SU-DHL-6 (cell line): ENCODE measurements around the gene NLGN3.

Experiments
- H2AFZ ChIP-seq: fragments of 200-600 bp; sonication (generic); 2 replicates; pipeline ENCODE4 v1.6.1; 2014; ENCODE audit warnings: low read depth, mild to moderate bottlenecking, moderate library complexity, mixed read lengths, antibody characterized with exemption, low read length; ENCODE audit not compliant: severe bottlenecking
- H3F3A ChIP-seq: fragments of 200-600 bp; shearing (Covaris generic); 2 replicates; pipeline ENCODE4 v1.6.0; 2016; ENCODE audit warnings: antibody characterized with exemption, mild to moderate bottlenecking; ENCODE audit not compliant: insufficient read depth
- H3K27ac ChIP-seq: fragments of 200-600 bp; sonication (generic); 2 replicates; pipeline ENCODE4 v1.5.1; 2016; ENCODE audit warnings: low read depth, mild to moderate bottlenecking, low read length, moderate library complexity, mixed read lengths
- H3K27me3 ChIP-seq: fragments of 200-600 bp; sonication (generic), shearing (Covaris generic); 2 replicates; pipeline ENCODE4 v1.6.0; 2014; ENCODE audit warnings: mild to moderate bottlenecking, low read length
- H3K36me3 ChIP-seq: fragments of 200-600 bp; sonication (generic); 2 replicates; pipeline ENCODE4 v1.6.1; 2014; ENCODE audit warnings: mild to moderate bottlenecking, low read length, mixed read lengths
- H3K4me2 ChIP-seq: fragments of 300-600, 200-600 bp; shearing (Covaris generic), sonication (generic); 2 replicates; pipeline ENCODE4 v1.6.0; 2014; ENCODE audit warnings: low read length, low read depth, mild to moderate bottlenecking; ENCODE audit not compliant: poor library complexity, severe bottlenecking
- H3K4me3 ChIP-seq: fragments of 200-600 bp; sonication (generic); 2 replicates; pipeline ENCODE4 v1.5.1; 2014; ENCODE audit warnings: antibody characterized with exemption, low read length, mild to moderate bottlenecking, mixed read lengths; ENCODE audit not compliant: insufficient read depth, poor library complexity, severe bottlenecking
- H3K79me2 ChIP-seq: fragments of 200-600 bp; sonication (generic); 2 replicates; pipeline ENCODE4 v1.6.1; 2014; ENCODE audit warnings: mild to moderate bottlenecking, low read length, moderate library complexity; ENCODE audit not compliant: insufficient read depth
- H3K9ac ChIP-seq: fragments of 200-600 bp; sonication (generic); 2 replicates; pipeline ENCODE4 v1.7.0; 2014; ENCODE audit warnings: mild to moderate bottlenecking, low read length
- H3K9me2 ChIP-seq: fragments of 200-600 bp; sonication (generic); replicated peaks from 2 replicates; pipeline ENCODE4 v1.6.1; 2014; ENCODE audit warnings: low read length; ENCODE audit not compliant: insufficient read depth
- H3K9me3 ChIP-seq: fragments of 200-600 bp; sonication (generic); 2 replicates; pipeline ENCODE4 v1.6.1; 2014; ENCODE audit warnings: low read length, mixed read lengths; ENCODE audit not compliant: insufficient read depth
- H4K20me1 ChIP-seq: fragments of 200-600 bp; sonication (generic); 2 replicates; pipeline ENCODE4 v1.6.1; 2014; ENCODE audit warnings: low read depth, mild to moderate bottlenecking, antibody characterized with exemption, low read length, moderate library complexity, mixed read lengths
- CTCF ChIP-seq: fragments of 200-600 bp; sonication (generic); IDR thresholded peaks from one replicate; pipeline ENCODE4 v1.5.1; 2017; ENCODE audit warnings: antibody characterized with exemption, mild to moderate bottlenecking, low read length, moderate library complexity; ENCODE audit not compliant: insufficient read depth, poor library complexity, severe bottlenecking
- EZH2phosphoT487 ChIP-seq: fragments of 200-600 bp; sonication (generic), shearing (Covaris generic); conservative IDR thresholded peaks from 2 replicates; pipeline ENCODE4 v1.6.1; 2018; ENCODE audit warnings: mild to moderate bottlenecking, antibody characterized with exemption, low read length, moderate library complexity, mixed read lengths

NLGN3 gene

GRCh38 chrX:71144651-71145050 is at the start of gene NLGN3:
NLGN3 (plus strand) TSS chrX:71144841; CDS start chrX:71147750, 2,909 bp downstream.
- Histone ChIP-seq H3F3A (no peaks in the 10 kb centered on the region), H3K36me3 (no peaks in the 10 kb centered on the region), H3K4me2 (no peak within 1 kb of the TSS), H3K79me2 (no peaks in the 10 kb centered on the region), H3K9me3 (no peaks in the 10 kb centered on the region), H3K27me3 (no peaks in the 10 kb centered on the region), H3K9ac (no peak within 1 kb of the TSS), H4K20me1 (no peaks in the 10 kb centered on the region), H2AFZ (no peak within 1 kb of the TSS), H3K9me2 (no peaks in the 10 kb centered on the region), H3K4me3 (no peak within 1 kb of the TSS), H3K27ac (no peak within 1 kb of the TSS)
- TF ChIP-seq CTCF (no peak), EZH2phosphoT487 (no peak)

- Histone ChIP-seq H4K20me1 (no peaks in the 10 kb centered on the region), H3K27me3 (no peaks in the 10 kb centered on the region), H3K9ac (peak overlapping the region; percentile 59), H2AFZ (peak overlapping the region; percentile 51), H3K36me3 (no peaks in the 10 kb centered on the region), H3K9me2 (no peaks in the 10 kb centered on the region), H3K4me2 (peak overlapping the region; percentile 82), H3K9me3 (no peaks in the 10 kb centered on the region), H3K4me3 (peak overlapping the region; percentile 67), H3K27ac (no peak overlapping the region), H3F3A (no peaks in the 10 kb centered on the region), H3K79me2 (no peaks in the 10 kb centered on the region)
- TF ChIP-seq EZH2phosphoT487, result no peak
- TF ChIP-seq CTCF, result no peak
Observed at GRCh38 chrX:71095033-71095432, 49.6 kb upstream of the NLGN3 start.

GRCh38 chrX:71095555-71095980 is 49.1 kb upstream of the NLGN3 start, which contains the start of gene FOXO4:
FOXO4 (plus strand) TSS chrX:71095851; CDS start chrX:71096529, 678 bp downstream.
- H3K79me2 ChIP-seq, result no peaks in the 10 kb centered on the region
- no peaks in the 10 kb centered on the region for H4K20me1 ChIP-seq
- no peak within 1 kb of the TSS for H3K27ac ChIP-seq
- H3K9ac ChIP-seq, result peak within 1 kb of the TSS; percentile 59
- H3K9me2 ChIP-seq, result no peaks in the 10 kb centered on the region
- H2AFZ ChIP-seq, result peak within 1 kb of the TSS; percentile 65
- H3K9me3 ChIP-seq, result no peaks in the 10 kb centered on the region
- TF ChIP-seq CTCF, result no peak
- no peak for TF ChIP-seq EZH2phosphoT487
- H3K4me2 ChIP-seq, result peak within 1 kb of the TSS; percentile 82
- H3K36me3 ChIP-seq, result no peaks in the 10 kb centered on the region
- H3K27me3 ChIP-seq, result no peaks in the 10 kb centered on the region
- H3F3A ChIP-seq, result no peaks in the 10 kb centered on the region
- H3K4me3 ChIP-seq, result peak within 1 kb of the TSS; percentile 67
